OCI-LY7 (cell line): ENCODE measurements around the gene APOA4. TPM values are rescaled to one million over a fixed set of nuclear protein-coding genes. Genes with fewer than 3 reads are reported as not detected.

Experiments used
- BruUV-seq: library from RNA; stranded (reverse); fragments of 400-500 nt; replicated peaks from 2 replicates; lab custom pipeline; 2021; lab: Mats Ljungman, UMichigan
- CTCF ChIA-PET: fragments of 300-600 bp; sonication (Branson Sonifier 250); formaldehyde crosslinking; loops from one replicate; lab custom pipeline; 2022; ENCODE audit warnings: antibody characterized with exemption; ENCODE audit not compliant: unreplicated experiment; lab: Charles Lee
- POLR2A ChIA-PET: fragments of 300-600 bp; sonication (Branson Sonifier 250); formaldehyde crosslinking; loops from one replicate; lab custom pipeline; 2022; ENCODE audit warnings: antibody characterized with exemption; lab: Charles Lee
- DNase-seq: peaks from one replicate; pipeline ENCODE4 v3.0.0-alpha.2; 2015; ENCODE audit warnings: low spot score
- H2AFZ ChIP-seq: fragments of 200-600 bp; sonication (generic), shearing (Covaris generic); 2 replicates; pipeline ENCODE4 v1.6.1; 2014; ENCODE audit warnings: mild to moderate bottlenecking, antibody characterized with exemption, low read length, moderate library complexity
- H3K27ac ChIP-seq: fragments of 200-600 bp; sonication (generic); 2 replicates; pipeline ENCODE4 v1.5.1; 2014; ENCODE audit warnings: mixed run types, low read depth, mild to moderate bottlenecking, moderate library complexity, low read length, inconsistent platforms; ENCODE audit not compliant: poor library complexity, severe bottlenecking
- H3K36me3 ChIP-seq: fragments of 200-600 bp; sonication (generic); 2 replicates; pipeline ENCODE4 v1.6.1; 2014; ENCODE audit warnings: mild to moderate bottlenecking, antibody characterized with exemption, low read length, moderate library complexity, mixed read lengths; ENCODE audit not compliant: insufficient read depth
- H3K4me1 ChIP-seq: fragments of 200-600 bp; sonication (generic); 2 replicates; pipeline ENCODE4 v1.5.1; 2014; ENCODE audit warnings: mild to moderate bottlenecking, low read length; ENCODE audit not compliant: insufficient read depth, poor library complexity, severe bottlenecking
- H3K4me2 ChIP-seq: fragments of 200-600 bp; sonication (generic); 2 replicates; pipeline ENCODE4 v1.6.1; 2014; ENCODE audit warnings: mild to moderate bottlenecking, low read length
- H3K4me3 ChIP-seq: fragments of 200-600 bp; sonication (generic); 2 replicates; pipeline ENCODE4 v1.5.1; 2014; ENCODE audit warnings: mild to moderate bottlenecking, low read depth, low read length; ENCODE audit not compliant: poor library complexity, severe bottlenecking
- H3K79me2 ChIP-seq: fragments of 200-600 bp; sonication (generic); 2 replicates; pipeline ENCODE4 v1.6.1; 2016; ENCODE audit warnings: low read depth, mild to moderate bottlenecking, low read length, moderate library complexity, mixed read lengths; ENCODE audit not compliant: insufficient read depth
- H3K9me2 ChIP-seq: fragments of 200-600 bp; sonication (generic); 2 replicates; pipeline ENCODE4 v1.6.1; 2016; ENCODE audit warnings: mild to moderate bottlenecking, low read length, mixed read lengths; ENCODE audit not compliant: insufficient read depth
- H3K9me3 ChIP-seq: fragments of 200-600 bp; sonication (generic); 2 replicates; pipeline ENCODE4 v1.6.1; 2014; ENCODE audit warnings: mild to moderate bottlenecking, mixed run types, low read length, mixed read lengths
- H4K20me1 ChIP-seq: fragments of 200-600 bp; sonication (generic); 2 replicates; pipeline ENCODE4 v1.6.1; 2014; ENCODE audit warnings: mild to moderate bottlenecking, antibody characterized with exemption, low read length, moderate library complexity, mixed read lengths; ENCODE audit not compliant: insufficient read depth
- CTCF ChIP-seq: fragments of 200-600 bp; sonication (generic); conservative IDR thresholded peaks from 2 replicates; pipeline ENCODE4 v1.5.1; 2014; ENCODE audit warnings: mild to moderate bottlenecking, antibody characterized with exemption, low read length, moderate library complexity, mixed read lengths
- EZH2phosphoT487 ChIP-seq: fragments of 200-600 bp; sonication (generic); IDR thresholded peaks from 2 replicates; pipeline ENCODE4 v1.6.1; 2018; ENCODE audit warnings: low read depth, borderline replicate concordance, mild to moderate bottlenecking, mixed run types, antibody characterized with exemption, low read length, moderate library complexity, mixed read lengths
- intact Hi-C: fragments of 100-400 bp; cut with micrococcal nuclease; formaldehyde crosslinking; loops from one replicate; pipeline ENCODE4 v1.10.0; 2022; ENCODE audit not compliant: unreplicated experiment
- total RNA-seq, 2 experiments: library from RNA; depleted of rRNA in 1 of 2; stranded (reverse); fragments of >200 nt in 1 of 2; shearing (Covaris generic) in 1 of 2; gene quantifications; 2 replicates each; pipeline ENCODE4 v1.2.3, GENCODE V29; 2014 to 2022

The APOA4 gene
- total RNA-seq, 2 experiments from 2014 or later: not detected

- no peak for DNase-seq
- Histone ChIP-seq H3K4me2 (no peak overlapping the region), H3K4me3 (no peak overlapping the region), H3K9me3 (no peaks in the 10 kb centered on the region), H3K27ac (no peak overlapping the region), H3K9me2 (no peaks in the 10 kb centered on the region), H3K36me3 (no peaks in the 10 kb centered on the region), H4K20me1 (no peaks in the 10 kb centered on the region), H2AFZ (no peak overlapping the region), H3K4me1 (peaks cover 13% of the 10 kb centered on the region), H3K79me2 (no peaks in the 10 kb centered on the region)
- CTCF ChIA-PET: interaction anchor here (0.9 kb wide), 1 partner anchor 395 kb away, joined by 3 read pairs; no protein-coding TSS in a partner anchor
- no TSS peak for BruUV-seq
- POLR2A ChIA-PET: no interaction called here
- intact Hi-C loops: loop anchor here (1.0 kb wide), 1 partner anchor 274 kb away; no protein-coding TSS in a partner anchor
- TF ChIP-seq CTCF (no peak), EZH2phosphoT487 (no peak)
Measured at GRCh38 chr11:116831790-116832349, 8.8 kb upstream of the APOA4 start.

GRCh38 chr11:116830184-116830912, 7.2 kb upstream of the APOA4 start:
- Histone ChIP-seq H3K4me3 (no peak overlapping the region), H3K9me2 (no peaks in the 10 kb centered on the region), H3K9me3 (no peaks in the 10 kb centered on the region), H2AFZ (no peak overlapping the region), H3K79me2 (no peaks in the 10 kb centered on the region), H3K4me2 (no peak overlapping the region), H3K36me3 (no peaks in the 10 kb centered on the region), H3K4me1 (peaks cover 3% of the 10 kb centered on the region), H3K27ac (no peak overlapping the region), H4K20me1 (no peaks in the 10 kb centered on the region)
- no TSS peak for BruUV-seq
- DNase-seq: no peak
- TF ChIP-seq EZH2phosphoT487: no peak
- no peak for TF ChIP-seq CTCF
- POLR2A ChIA-PET: no interaction called here
- CTCF ChIA-PET: no interaction called here
- intact Hi-C loops: no loop called here

DNA sequence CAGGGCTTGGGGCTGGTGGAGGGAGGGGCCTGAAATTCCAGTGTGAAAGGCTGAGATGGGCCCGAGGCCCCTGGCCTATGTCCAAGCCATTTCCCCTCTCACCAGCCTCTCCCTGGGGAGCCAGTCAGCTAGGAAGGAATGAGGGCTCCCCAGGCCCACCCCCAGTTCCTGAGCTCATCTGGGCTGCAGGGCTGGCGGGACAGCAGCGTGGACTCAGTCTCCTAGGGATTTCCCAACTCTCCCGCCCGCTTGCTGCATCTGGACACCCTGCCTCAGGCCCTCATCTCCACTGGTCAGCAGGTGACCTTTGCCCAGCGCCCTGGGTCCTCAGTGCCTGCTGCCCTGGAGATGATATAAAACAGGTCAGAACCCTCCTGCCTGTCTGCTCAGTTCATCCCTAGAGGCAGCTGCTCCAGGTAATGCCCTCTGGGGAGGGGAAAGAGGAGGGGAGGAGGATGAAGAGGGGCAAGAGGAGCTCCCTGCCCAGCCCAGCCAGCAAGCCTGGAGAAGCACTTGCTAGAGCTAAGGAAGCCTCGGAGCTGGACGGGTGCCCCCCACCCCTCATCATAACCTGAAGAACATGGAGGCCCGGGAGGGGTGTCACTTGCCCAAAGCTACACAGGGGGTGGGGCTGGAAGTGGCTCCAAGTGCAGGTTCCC, 6.5 kb upstream of the APOA4 start, which contains the start of gene APOC3:
APOC3 (plus strand) TSS at position 383 of the 659 bp plus-strand sequence. CDS start 676 bp downstream, outside the sequence.
- POLR2A ChIA-PET: no interaction called here
- Histone ChIP-seq H2AFZ (no peak within 1 kb of the TSS), H3K79me2 (no peaks in the 10 kb centered on the region), H3K36me3 (no peaks in the 10 kb centered on the region), H3K4me2 (no peak within 1 kb of the TSS), H3K4me1 (no peaks in the 10 kb centered on the region), H4K20me1 (no peaks in the 10 kb centered on the region), H3K9me3 (no peaks in the 10 kb centered on the region), H3K4me3 (no peak within 1 kb of the TSS), H3K27ac (no peak within 1 kb of the TSS), H3K9me2 (no peaks in the 10 kb centered on the region)
- no peak for DNase-seq
- intact Hi-C loops: no loop called here
- no TSS peak for BruUV-seq
- CTCF ChIA-PET: no interaction called here
- TF ChIP-seq EZH2phosphoT487 (no peak), CTCF (no peak)
